ENCODE measurements around the gene IGFBP5.

DNA sequence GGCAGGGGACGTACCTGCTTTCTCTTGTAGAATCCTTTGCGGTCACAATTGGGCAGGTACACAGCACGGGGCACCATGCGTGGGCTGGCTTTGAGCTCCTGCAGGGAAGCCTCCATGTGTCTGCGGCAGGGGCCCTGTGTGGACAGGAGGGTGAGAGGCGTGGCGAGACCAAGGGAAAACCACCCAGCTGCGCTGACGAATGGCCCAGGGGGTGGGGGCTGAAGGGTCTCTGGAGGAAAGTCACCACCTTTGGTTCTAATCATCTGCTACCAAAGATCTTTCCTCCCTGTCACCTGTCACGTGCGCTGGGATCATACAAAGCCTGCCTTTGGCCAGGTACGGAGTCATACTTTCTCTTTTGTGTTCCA is 17.3 kb downstream of the IGFBP5 start:
- TF ChIP-seq POLR2A (IDR thresholded peaks at IDR 0.05) = no peak
- TF ChIP-seq, protein P1, sequence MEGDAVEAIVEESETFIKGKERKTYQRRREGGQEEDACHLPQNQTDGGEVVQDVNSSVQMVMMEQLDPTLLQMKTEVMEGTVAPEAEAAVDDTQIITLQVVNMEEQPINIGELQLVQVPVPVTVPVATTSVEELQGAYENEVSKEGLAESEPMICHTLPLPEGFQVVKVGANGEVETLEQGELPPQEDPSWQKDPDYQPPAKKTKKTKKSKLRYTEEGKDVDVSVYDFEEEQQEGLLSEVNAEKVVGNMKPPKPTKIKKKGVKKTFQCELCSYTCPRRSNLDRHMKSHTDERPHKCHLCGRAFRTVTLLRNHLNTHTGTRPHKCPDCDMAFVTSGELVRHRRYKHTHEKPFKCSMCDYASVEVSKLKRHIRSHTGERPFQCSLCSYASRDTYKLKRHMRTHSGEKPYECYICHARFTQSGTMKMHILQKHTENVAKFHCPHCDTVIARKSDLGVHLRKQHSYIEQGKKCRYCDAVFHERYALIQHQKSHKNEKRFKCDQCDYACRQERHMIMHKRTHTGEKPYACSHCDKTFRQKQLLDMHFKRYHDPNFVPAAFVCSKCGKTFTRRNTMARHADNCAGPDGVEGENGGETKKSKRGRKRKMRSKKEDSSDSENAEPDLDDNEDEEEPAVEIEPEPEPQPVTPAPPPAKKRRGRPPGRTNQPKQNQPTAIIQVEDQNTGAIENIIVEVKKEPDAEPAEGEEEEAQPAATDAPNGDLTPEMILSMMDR (IDR thresholded peaks at IDR 0.05) = no peak

Measured in transverse colon (tissue), 3 donors.